ENCODE data around the gene FAM83D. TPM values are rescaled to one million over a fixed set of nuclear protein-coding genes. Genes with fewer than 3 reads are reported as not detected.
"Not testable (repeated sequence)": the region's sequence is repeated elsewhere in the genome, so short reads cannot be mapped to it uniquely, and the experiment has no call there.

The FAM83D gene
- polyA plus RNA-seq, 3 donors, result 0.17 to 0.64 (median 0.56) TPM

GRCh38 chr20:38957235-38957876 is 31.1 kb downstream of the FAM83D start:
- H3K27ac ChIP-seq (ENCODE audit: low read depth, low read length), result no peak overlapping the region
- 91 to 97% (median 95%) methylated on average over 5 of the region's 5 CpGs for WGBS, 3 donors

- 86 to 92% (median 87%) methylated on average over 8 of the region's 8 CpGs for WGBS, 3 donors
- H3K27ac ChIP-seq (ENCODE audit: low read depth, low read length), result no peak overlapping the region
These were observed 31.8 kb downstream of the FAM83D start for GRCh38 chr20:38957915-38958485.

- 87 to 96% (median 89%) methylated on average over 9 of the region's 9 CpGs for WGBS, 3 donors
- not testable (repeated sequence) for H3K27ac ChIP-seq (ENCODE audit: low read depth, low read length)
These were observed 34.0 kb downstream of the FAM83D start for GRCh38 chr20:38960187-38960687.

- no peak overlapping the region for H3K27ac ChIP-seq (ENCODE audit: low read depth, low read length)
- WGBS, 3 donors, result 9 to 13% (median 10%) methylated on average over 16 of the region's 16 CpGs
These were observed 35.4 kb downstream of the FAM83D start for GRCh38 chr20:38961530-38962043.

GRCh38 chr20:38962044-38962927 is 36.1 kb downstream of the FAM83D start, which contains the start of gene DHX35:
Gene DHX35, plus strand, starts transcription at chr20:38962344. Its CDS starts 24 bp downstream, at chr20:38962368.
- 0 to 1% (median 0%) methylated on average over 70 of the region's 70 CpGs for WGBS, 3 donors

GRCh38 chr20:38962928-38963401 is 36.7 kb downstream of the FAM83D start:
- H3K27ac ChIP-seq (ENCODE audit: low read depth, low read length), result no peak overlapping the region
- 1 to 3% (median 2%) methylated on average over 5 of the region's 5 CpGs for WGBS, 3 donors

More at GRCh38 chr20:38962044-38962927, 36.1 kb downstream of the FAM83D start, which contains the start of gene DHX35:
- H3K27ac ChIP-seq (ENCODE audit: low read depth, low read length), result peak within 1 kb of the TSS; percentile 29

- no peak overlapping the region for H3K27ac ChIP-seq (ENCODE audit: low read depth, low read length)
These were observed 37.5 kb downstream of the FAM83D start for GRCh38 chr20:38963745-38964144.

- H3K27ac ChIP-seq (ENCODE audit: low read depth, low read length), result no peak overlapping the region
These were observed 39.0 kb downstream of the FAM83D start for GRCh38 chr20:38965264-38965663.

- no peak overlapping the region for H3K27ac ChIP-seq (ENCODE audit: low read depth, low read length)
- 85 to 90% (median 89%) methylated on average over 6 of the region's 6 CpGs for WGBS, 3 donors
These were observed 41.9 kb downstream of the FAM83D start for GRCh38 chr20:38968090-38968489.

GRCh38 chr20:38969708-38970107 is 43.5 kb downstream of the FAM83D start:
- 63 to 88% (median 72%) methylated on average over 4 of the region's 4 CpGs for WGBS, 3 donors
- no peak overlapping the region for H3K27ac ChIP-seq (ENCODE audit: low read depth, low read length)

GRCh38 chr20:38970302-38970701 is 44.1 kb downstream of the FAM83D start:
- H3K27ac ChIP-seq (ENCODE audit: low read depth, low read length), result no peak overlapping the region
- WGBS, 3 donors, result 90 to 97% (median 96%) methylated on average over 1 of the region's 1 CpG

- no peak overlapping the region for H3K27ac ChIP-seq (ENCODE audit: low read depth, low read length)
These were observed 46.9 kb downstream of the FAM83D start for GRCh38 chr20:38973107-38973506.

GRCh38 chr20:38973645-38974044 is 47.4 kb downstream of the FAM83D start:
- 44 to 84% (median 74%) methylated on average over 5 of the region's 5 CpGs for WGBS, 3 donors
- H3K27ac ChIP-seq (ENCODE audit: low read depth, low read length), result no peak overlapping the region

- no peak overlapping the region for H3K27ac ChIP-seq (ENCODE audit: low read depth, low read length)
These were observed 49.4 kb downstream of the FAM83D start for GRCh38 chr20:38975539-38976120.

GRCh38 chr20:38979434-38979833 is 53.2 kb downstream of the FAM83D start:
- H3K27ac ChIP-seq (ENCODE audit: low read depth, low read length), result no peak overlapping the region
- WGBS, 3 donors, result 87 to 96% (median 89%) methylated on average over 2 of the region's 2 CpGs

More at GRCh38 chr20:38975539-38976120, 49.4 kb downstream of the FAM83D start:
- 79 to 87% (median 79%) methylated on average over 2 of the region's 2 CpGs for WGBS, 3 donors

- no peak overlapping the region for H3K27ac ChIP-seq (ENCODE audit: low read depth, low read length)
- 90 to 98% (median 93%) methylated on average over 3 of the region's 3 CpGs for WGBS, 3 donors
These were observed 53.6 kb downstream of the FAM83D start for GRCh38 chr20:38979842-38980241.

- 93 to 95% (median 95%) methylated on average over 1 of the region's 1 CpG for WGBS, 3 donors
- no peak overlapping the region for H3K27ac ChIP-seq (ENCODE audit: low read depth, low read length)
These were observed 56.1 kb downstream of the FAM83D start for GRCh38 chr20:38982291-38982690.

GRCh38 chr20:38985060-38985459 is 58.8 kb downstream of the FAM83D start:
- 68 to 89% (median 78%) methylated on average over 4 of the region's 4 CpGs for whole genome bisulfite sequencing, 3 donors
- no peak overlapping the region for H3K27ac ChIP-seq (ENCODE audit: low read depth, low read length)

Data from adipose tissue (tissue), 3 donors.